H7 (cell line): ENCODE results near the gene ATP1B1. TPM values are rescaled to one million over a fixed set of nuclear protein-coding genes. Genes with fewer than 3 reads are reported as not detected.

Experiments used
- DNase-seq: peaks from one replicate; pipeline ENCODE4 v3.0.0; 2012
- H3K27me3 ChIP-seq: 2 replicates; pipeline ENCODE4 v1.6.0; 2011; ENCODE audit warnings: mild to moderate bottlenecking, low read length; ENCODE audit not compliant: control insufficient read depth, insufficient read depth
- H3K36me3 ChIP-seq: replicated peaks from 2 replicates; pipeline ENCODE4 v1.5.1; 2011; ENCODE audit warnings: low read length; ENCODE audit not compliant: control insufficient read depth, insufficient read depth
- H3K4me3 ChIP-seq: 2 replicates; pipeline ENCODE4 v1.5.1; 2011; ENCODE audit warnings: low read depth, mild to moderate bottlenecking, control low read depth, low read length, moderate library complexity; ENCODE audit not compliant: insufficient read depth
- total RNA-seq: library from RNA; depleted of rRNA; stranded (reverse); fragments of >200 nt; shearing (Covaris generic); gene quantifications from 2 replicates; pipeline ENCODE4 v1.2.3, GENCODE V29; 2014

The ATP1B1 gene
- total RNA-seq, 1 experiment from 2014 or later, result 35.0 TPM

DNA sequence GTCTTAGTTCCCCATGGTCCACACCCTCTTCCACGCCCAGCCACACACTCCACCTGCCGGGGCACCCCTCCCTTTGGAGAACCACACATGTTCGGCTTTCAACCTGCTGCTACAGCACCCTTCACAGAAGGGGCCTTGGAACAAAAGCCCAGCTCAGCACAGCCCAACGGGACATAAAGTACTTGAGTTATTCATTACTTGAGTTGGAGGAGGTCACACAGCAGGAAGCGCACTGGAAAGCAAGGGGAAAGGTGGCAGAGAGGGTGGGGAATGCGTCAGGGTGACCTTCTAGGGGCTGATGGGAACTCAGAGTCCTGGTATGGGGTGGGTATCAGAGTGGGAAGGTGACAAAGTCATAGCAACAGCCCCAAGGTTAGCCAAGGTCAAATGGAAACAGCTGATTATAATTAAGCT lies 3.0 kb upstream of the ATP1B1 start:
- DNase-seq, result no peak
- Histone ChIP-seq H3K4me3 (no peak overlapping the region), H3K36me3 (no peaks in the 10 kb centered on the region), H3K27me3 (peaks cover 7% of the 10 kb centered on the region; the same call in 1 of the 2 replicates)

- no peaks in the 10 kb centered on the region for H3K36me3 ChIP-seq
- peak overlapping the region; percentile 95 for H3K4me3 ChIP-seq
- DNase-seq, result no peak
- peaks cover 7% of the 10 kb centered on the region; the same call in 1 of the 2 replicates for H3K27me3 ChIP-seq
These were observed 1.4 kb upstream of the ATP1B1 start for GRCh38 chr1:169105087-169105433.

- H3K36me3 ChIP-seq, result no peaks in the 10 kb centered on the region
- no peak for DNase-seq
These were observed 926 bp upstream of the ATP1B1 start for GRCh38 chr1:169105434-169106094.

DNA sequence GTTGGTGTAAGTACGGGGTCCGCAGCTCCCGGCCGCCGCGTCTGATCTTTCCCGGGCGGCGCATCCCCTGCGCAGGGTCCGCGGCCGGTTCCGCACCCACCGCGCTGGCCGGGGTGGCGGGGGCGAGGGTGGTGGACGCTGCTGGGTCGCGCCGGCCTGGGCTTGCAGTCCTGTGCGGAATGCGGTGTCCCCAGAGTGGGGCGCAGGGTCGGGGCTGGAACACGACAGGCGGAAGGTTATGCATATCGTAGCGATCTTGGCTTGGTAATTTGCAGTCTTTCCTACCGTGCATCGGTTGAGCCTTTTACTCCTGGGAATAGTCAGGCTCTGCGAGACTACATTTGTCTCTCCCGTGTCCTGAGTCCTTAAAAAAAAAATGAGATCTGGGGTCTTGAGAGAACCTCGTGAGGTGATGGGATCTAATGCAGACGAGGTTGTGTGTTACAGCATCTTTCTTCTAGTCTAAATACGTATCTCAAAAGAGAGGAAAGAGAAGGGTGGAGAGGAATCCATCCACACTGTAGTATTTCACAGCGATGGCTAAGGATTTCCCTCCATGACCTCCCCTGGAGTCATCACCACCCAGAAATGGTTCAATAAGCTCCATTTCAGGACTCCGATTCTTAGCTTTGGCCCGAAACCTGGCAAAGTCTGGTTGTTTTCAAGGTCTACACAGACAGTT lies 572 bp downstream of the ATP1B1 start:
- Histone ChIP-seq H3K27me3 (peaks cover 7% of the 10 kb centered on the region; the same call in 1 of the 2 replicates), H3K4me3 (peak overlapping the region; percentile 95), H3K36me3 (no peaks in the 10 kb centered on the region; the same call in 1 of the 2 replicates)
- DNase-seq, result no peak

More at GRCh38 chr1:169105434-169106094, 926 bp upstream of the ATP1B1 start:
- H3K27me3 ChIP-seq, result peaks cover 7% of the 10 kb centered on the region; the same call in 1 of the 2 replicates
- H3K4me3 ChIP-seq, result peak overlapping the region; percentile 95

- DNase-seq, result no peak
- Histone ChIP-seq H3K4me3 (peak overlapping the region; percentile 95), H3K36me3 (peaks cover 4% of the 10 kb centered on the region), H3K27me3 (peaks cover 7% of the 10 kb centered on the region; the same call in 1 of the 2 replicates)
These were observed 1.2 kb downstream of the ATP1B1 start for GRCh38 chr1:169107603-169108208.

DNA sequence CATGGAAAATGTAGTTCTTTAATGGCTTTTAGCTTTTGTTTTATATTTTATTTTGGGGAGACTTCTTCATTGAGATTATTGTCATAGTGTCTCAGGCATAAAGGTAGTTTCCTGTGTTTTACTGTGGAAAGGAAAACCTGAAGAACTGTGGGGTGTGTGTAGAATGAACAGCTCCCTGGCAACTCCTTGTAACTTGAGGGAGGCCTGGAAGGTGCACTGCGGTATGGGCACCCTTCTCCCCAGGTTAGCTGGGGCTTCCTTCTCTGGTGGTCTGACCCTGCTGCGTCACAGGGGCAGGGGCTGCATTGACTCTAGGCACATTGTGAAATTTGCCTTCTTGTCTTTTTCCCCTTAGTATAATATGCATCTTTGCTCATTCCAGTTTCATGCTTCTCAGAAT lies 1.7 kb downstream of the ATP1B1 start:
- Histone ChIP-seq H3K36me3 (peaks cover 4% of the 10 kb centered on the region), H3K27me3 (peaks cover 7% of the 10 kb centered on the region; the same call in 1 of the 2 replicates), H3K4me3 (peak overlapping the region; percentile 95; the same call in 1 of the 2 replicates)
- no peak for DNase-seq

DNA sequence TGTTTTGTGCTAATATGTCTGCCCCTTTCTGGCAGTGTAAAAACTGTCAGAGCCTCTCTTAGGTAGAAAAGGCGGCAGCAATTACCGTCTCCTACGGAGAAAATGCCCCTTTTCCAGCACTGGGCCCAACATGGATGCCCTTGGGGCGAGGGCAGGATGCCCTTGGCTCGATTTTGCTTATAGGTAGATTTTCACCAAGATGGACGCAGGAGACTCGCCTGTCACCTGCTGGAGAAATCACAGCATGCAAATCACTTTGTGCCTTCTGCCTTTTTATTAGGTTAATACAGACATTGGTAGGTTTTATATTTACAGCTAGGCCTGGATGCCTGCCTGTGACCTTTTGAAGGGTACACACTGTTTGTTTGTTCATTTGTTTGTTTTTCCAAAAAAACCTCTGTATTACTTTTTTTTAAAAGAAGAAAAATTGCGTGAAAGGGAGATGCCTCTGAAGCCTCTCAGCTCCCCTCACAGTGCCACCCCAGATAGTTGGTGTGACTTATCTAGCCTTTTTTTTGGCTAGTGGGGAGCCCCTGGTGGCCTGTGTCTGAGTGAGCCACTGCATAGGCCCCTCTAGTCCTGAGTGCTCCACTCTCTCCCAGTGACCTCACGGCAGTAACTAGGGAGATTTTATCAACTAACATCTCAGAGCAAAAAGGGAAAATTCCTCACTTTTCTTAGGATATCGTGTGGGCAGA lies 2.5 kb downstream of the ATP1B1 start:
- peak; percentile 37 for DNase-seq
- no peak overlapping the region for H3K4me3 ChIP-seq

DNA sequence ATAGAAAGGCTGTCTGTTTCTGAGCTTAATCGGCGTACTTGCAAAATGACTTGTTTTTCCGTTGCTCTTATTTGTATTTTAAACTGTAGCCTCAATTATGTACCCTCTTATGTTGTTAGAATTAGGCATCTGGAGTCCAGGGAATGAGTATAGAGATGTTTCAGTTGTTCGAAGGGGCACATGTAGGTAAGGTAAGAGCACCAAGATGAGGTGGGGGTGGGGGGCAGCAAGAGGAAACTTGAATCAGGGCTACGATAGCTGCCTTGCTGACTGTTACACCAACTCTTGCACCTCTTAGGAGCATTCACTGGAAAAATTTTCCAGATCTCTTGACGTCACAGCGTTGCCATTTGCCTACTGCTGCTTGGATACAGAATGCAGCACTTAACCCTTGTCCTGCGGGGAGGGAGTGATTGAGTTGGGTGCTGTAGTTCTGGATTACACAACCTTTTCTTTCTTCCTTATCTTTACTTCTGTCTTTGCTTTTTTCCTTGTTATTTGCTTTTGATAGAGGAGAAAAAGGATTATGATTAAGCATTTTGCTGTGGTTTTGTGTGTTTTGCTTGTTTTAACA lies 3.2 kb downstream of the ATP1B1 start:
- H3K27me3 ChIP-seq, result peaks cover 2% of the 10 kb centered on the region; the same call in 1 of the 2 replicates
- H3K4me3 ChIP-seq, result no peak overlapping the region
- DNase-seq, result no peak
- H3K36me3 ChIP-seq, result peaks cover 6% of the 10 kb centered on the region

More for the DNA sequence above, 2.5 kb downstream of the ATP1B1 start:
- peaks cover 4% of the 10 kb centered on the region; the same call in 1 of the 2 replicates for H3K27me3 ChIP-seq
- H3K36me3 ChIP-seq, result peaks cover 4% of the 10 kb centered on the region

DNA sequence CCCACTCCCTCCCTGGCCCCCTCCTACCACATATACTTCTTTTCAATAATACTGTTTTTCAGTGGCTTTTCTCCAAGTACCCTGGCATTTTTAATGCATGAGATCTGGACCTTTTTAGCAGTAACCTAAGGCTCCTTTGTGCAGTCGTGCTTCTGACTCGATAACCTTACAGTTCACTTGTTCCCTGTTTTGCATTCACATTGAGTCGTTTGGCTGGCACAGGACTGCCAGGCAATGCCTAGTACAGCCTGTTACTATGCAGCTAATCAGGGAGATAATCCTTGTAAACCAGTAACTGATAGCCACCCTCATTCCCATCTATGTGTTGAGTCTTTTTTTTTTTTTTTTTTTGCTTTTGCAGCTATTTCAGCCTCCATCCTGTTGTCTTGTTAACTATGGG lies 3.7 kb downstream of the ATP1B1 start:
- no peak overlapping the region for H3K4me3 ChIP-seq
- DNase-seq, result no peak
- no peaks in the 10 kb centered on the region; the same call in 1 of the 2 replicates for H3K27me3 ChIP-seq
- peaks cover 6% of the 10 kb centered on the region for H3K36me3 ChIP-seq

DNA sequence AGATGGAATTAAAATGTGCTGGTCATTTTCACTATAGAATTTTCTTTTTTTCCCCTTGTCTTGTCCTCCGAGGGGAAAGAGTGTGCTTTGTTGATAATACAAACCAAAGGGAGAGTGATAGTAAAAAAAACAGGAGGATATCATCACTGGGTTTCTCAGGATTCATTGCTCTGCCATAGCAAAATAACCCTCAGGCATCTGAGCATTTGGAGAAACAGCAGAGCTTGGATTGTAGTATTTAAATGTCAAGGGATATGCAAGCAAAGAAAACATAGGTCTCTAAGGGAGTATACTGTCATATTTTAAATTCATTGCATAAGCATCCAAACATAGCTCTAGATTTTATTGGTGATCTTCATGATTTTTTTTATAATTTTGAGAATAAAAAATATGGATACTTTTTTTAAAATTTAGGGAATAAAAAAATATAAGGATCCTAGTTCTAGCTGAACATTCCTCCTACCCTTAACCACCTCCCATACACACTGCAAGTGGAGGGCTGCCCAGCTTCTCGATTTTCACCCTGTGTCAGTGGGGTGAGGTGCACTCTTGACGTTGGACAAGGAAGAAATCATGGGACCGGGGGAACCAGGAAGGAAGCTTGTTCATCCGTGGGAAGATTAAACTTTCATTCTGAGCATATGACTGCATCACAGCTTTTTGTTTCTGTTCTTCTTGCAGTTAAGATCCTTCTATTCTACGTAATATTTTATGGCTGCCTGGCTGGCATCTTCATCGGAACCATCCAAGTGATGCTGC lies 4.4 kb downstream of the ATP1B1 start:
- no peak for DNase-seq
- Histone ChIP-seq H3K4me3 (no peak overlapping the region), H3K27me3 (no peaks in the 10 kb centered on the region), H3K36me3 (peaks cover 6% of the 10 kb centered on the region)

- no peak for DNase-seq
- Histone ChIP-seq H3K4me3 (no peak overlapping the region), H3K36me3 (peaks cover 6% of the 10 kb centered on the region), H3K27me3 (no peaks in the 10 kb centered on the region)
These were observed 5.0 kb downstream of the ATP1B1 start for GRCh38 chr1:169111472-169111871.

DNA sequence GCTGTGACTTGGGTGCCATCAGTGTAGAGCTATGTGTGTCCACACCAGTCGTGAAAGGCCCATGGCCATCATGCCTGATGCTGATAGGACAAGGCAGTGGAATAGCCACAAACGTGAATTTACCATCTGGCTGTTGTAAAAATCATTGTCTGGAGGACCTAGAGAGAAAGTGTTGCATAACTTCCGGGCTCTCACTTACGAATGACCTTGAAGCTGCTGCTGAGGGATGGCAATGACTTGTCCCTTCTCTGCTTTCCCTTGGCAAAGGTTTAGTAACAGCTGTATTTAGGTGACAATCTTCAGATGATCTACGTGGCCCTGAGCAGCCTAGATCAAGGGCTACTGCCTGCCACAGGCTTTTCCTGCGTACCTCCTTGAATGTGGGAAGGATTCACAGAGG lies 5.8 kb downstream of the ATP1B1 start:
- DNase-seq, result no peak

DNA sequence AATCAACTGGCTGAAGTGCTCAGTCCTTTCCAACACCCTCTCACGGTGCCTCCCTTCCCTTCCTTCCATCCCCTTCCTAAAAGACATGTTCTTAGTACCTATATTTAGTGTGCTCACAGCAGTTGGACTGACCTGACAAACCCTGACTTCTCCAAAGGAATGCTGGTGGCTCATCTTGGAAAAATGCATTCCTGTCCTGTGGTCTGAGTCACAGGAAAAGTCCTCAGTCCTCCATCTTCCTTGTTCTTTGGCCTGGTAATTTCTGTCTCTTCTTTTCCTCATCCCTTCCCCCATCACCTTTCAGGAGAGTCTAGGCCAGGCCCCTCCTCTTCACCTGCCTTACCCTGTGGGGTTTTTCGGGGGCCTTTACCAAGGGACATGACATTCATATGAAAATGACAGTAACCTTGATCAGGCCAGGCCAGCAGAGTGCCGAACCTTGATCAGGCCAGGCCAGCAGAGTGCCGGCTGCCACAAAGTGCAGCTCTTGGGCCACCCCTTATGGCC lies 7.2 kb downstream of the ATP1B1 start:
- peak overlapping the region; percentile 27 for H3K4me3 ChIP-seq
- DNase-seq, result peak; percentile 52

More for the DNA sequence above, 5.8 kb downstream of the ATP1B1 start:
- Histone ChIP-seq H3K4me3 (no peak overlapping the region), H3K36me3 (peaks cover 6% of the 10 kb centered on the region), H3K27me3 (no peaks in the 10 kb centered on the region)

More for the DNA sequence above, 7.2 kb downstream of the ATP1B1 start:
- Histone ChIP-seq H3K36me3 (peaks cover 6% of the 10 kb centered on the region), H3K27me3 (no peaks in the 10 kb centered on the region)
